Gastrocnemius medialis (tissue), 4 donors: ENCODE data around the gene RNPEP. TPM values are rescaled to one million over a fixed set of nuclear protein-coding genes. Genes with fewer than 3 reads are reported as not detected.

Experiments
- ATAC-seq, 2 donors: fragments of 150-250 bp; one replicate each; pipeline ENCODE4 v1.9.1; 2016
- DNase-seq, 2 donors: peaks; one replicate each; pipeline ENCODE4 v3.0.0-alpha.2; 2019
- H3K27ac ChIP-seq, 4 donors: fragments of 200-600 bp; sonication (generic); 1 replicate in 1 of 4; 2 replicates in 3 of 4; pipeline ENCODE4 v1.5.1; 2016 to 2018; ENCODE audit warnings: mild to moderate bottlenecking in 2 of 4, moderate library complexity in 1 of 4
- H3K27me3 ChIP-seq, 3 donors: fragments of 200-600 bp; sonication (generic) in 2 of 3; 1 replicate in 1 of 3; 2 replicates in 2 of 3; pipeline versions ENCODE4 v1.5.1 to v1.6.0; 2016 to 2019; ENCODE audit warnings: mild to moderate bottlenecking in 1 of 3, moderate library complexity in 1 of 3
- H3K36me3 ChIP-seq, 2 donors: fragments of 200-600 bp; sonication (generic) in 1 of 2; one replicate each; pipeline ENCODE4 v1.5.1; 2017 to 2018
- H3K4me1 ChIP-seq, 2 donors: fragments of 200-600 bp; sonication (generic) in 1 of 2; one replicate each; pipeline ENCODE4 v1.5.1; 2016 to 2017; ENCODE audit warnings: mild to moderate bottlenecking in 2 of 2
- H3K4me3 ChIP-seq, 4 donors: fragments of 200-600 bp; sonication (generic) in 3 of 4; 1 replicate in 1 of 4; 2 replicates in 3 of 4; pipeline ENCODE4 v1.5.1; 2016 to 2019; ENCODE audit warnings: mild to moderate bottlenecking in 2 of 4
- H3K9me3 ChIP-seq, 3 donors: fragments of 200-600 bp; sonication (generic) in 2 of 3; 1 replicate in 1 of 3; 2 replicates in 2 of 3; pipeline ENCODE4 v1.5.1; 2016 to 2019
- POLR2A ChIP-seq, 2 donors: fragments of 450-650 bp; IDR thresholded peaks; one replicate each; pipeline ENCODE4 v1.6.1; 2017; ENCODE audit warnings: antibody characterized with exemption in 2 of 2, mild to moderate bottlenecking in 2 of 2, moderate library complexity in 2 of 2
- in situ Hi-C, 4 donors: fragments of 200-750 bp; cut with MboI; loops; one replicate each; pipeline versions ENCODE4 v1.15.0 to v1.8.0; 2017; ENCODE audit warnings: low sequenced_read_pairs in 4 of 4
- intact Hi-C: fragments of 100-400 bp; cut with DNase I; formaldehyde crosslinking; loops from one replicate; pipeline ENCODE4 v1.15.1; 2023; ENCODE audit warnings: low total_unique reads
- total RNA-seq, 4 donors: library from RNA; depleted of rRNA; stranded (reverse); fragments of >200 nt; gene quantifications; one replicate each; pipeline versions ENCODE4 v1.1.0 to v1.2.3, GENCODE V29; 2016
- TF ChIP-seq, protein P1 (sequence below), 5 experiments: fragments of 450-650 bp in 3 of 5; fragments of 200-600 bp in 2 of 5; sonication (generic) in 2 of 5; IDR thresholded peaks in 4 of 5; conservative IDR thresholded peaks in 1 of 5; 1 replicate in 4 of 5; 2 replicates in 1 of 5; pipeline ENCODE4 v1.5.1; 2016 to 2019; ENCODE audit warnings: antibody characterized with exemption in 5 of 5, mild to moderate bottlenecking in 3 of 5, moderate library complexity in 3 of 5

The RNPEP gene
- total RNA-seq, 4 donors from 2014 or later, result 11.1 to 24.9 (median 21.2) TPM

DNA sequence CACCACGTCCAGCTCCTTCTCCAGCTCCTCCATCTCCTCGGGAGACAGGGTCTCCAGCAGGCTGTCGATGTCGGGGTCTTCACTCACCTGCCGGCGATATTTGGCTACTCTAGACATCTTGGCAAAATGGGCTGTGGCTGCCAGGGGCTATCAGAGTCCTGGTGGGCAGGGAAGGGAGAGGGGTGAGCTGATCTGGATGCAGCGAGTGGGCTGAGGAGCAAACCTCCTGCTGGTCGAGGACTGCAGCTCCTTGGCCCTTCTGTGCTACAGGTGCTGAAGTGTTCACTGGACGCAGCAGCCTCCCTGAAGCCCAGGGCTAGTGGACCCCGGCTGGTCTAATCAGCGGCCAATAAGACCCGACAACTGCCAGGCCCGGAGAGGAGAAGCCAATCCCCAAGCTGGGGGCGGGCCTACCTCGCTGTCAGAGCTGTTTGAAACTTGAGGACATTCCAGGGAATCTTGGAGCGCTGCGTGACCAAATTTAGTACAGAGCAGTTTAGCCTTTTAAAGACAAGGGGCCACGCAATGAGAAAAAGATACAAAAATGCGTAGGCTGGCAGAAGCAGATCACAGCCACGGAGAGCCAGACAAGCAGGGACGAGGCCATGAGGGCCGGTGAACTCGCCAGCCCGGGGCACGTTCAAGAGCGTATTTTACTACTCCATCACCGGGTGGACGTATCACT is 36.1 kb upstream of the RNPEP start, which contains the start of gene LMOD1:
LMOD1 (minus strand) TSS at position 325 of the 685 bp plus-strand sequence; CDS start at position 117, 208 bp downstream.
- Histone ChIP-seq H3K27ac (peak within 1 kb of the TSS; percentile 82 to 84 (median 84)), H3K36me3 (no peaks in the 10 kb centered on the region), H3K4me3 (peak within 1 kb of the TSS; percentile 57 to 74 (median 62)), H3K4me1 (peaks cover 29 to 32% of the 10 kb centered on the region in 2 donors), H3K9me3 (no peaks in the 10 kb centered on the region), H3K27me3 (no peaks in the 10 kb centered on the region)
- DNase-seq (peak; percentile 79 to 84), ATAC-seq (peak; percentile 73 to 76)
- intact Hi-C loops, result loop anchor here (2.0 kb wide), 1 partner anchor 50 kb away; no protein-coding TSS in a partner anchor
- in situ Hi-C loops, result no loop called here
- TF ChIP-seq, protein P1, sequence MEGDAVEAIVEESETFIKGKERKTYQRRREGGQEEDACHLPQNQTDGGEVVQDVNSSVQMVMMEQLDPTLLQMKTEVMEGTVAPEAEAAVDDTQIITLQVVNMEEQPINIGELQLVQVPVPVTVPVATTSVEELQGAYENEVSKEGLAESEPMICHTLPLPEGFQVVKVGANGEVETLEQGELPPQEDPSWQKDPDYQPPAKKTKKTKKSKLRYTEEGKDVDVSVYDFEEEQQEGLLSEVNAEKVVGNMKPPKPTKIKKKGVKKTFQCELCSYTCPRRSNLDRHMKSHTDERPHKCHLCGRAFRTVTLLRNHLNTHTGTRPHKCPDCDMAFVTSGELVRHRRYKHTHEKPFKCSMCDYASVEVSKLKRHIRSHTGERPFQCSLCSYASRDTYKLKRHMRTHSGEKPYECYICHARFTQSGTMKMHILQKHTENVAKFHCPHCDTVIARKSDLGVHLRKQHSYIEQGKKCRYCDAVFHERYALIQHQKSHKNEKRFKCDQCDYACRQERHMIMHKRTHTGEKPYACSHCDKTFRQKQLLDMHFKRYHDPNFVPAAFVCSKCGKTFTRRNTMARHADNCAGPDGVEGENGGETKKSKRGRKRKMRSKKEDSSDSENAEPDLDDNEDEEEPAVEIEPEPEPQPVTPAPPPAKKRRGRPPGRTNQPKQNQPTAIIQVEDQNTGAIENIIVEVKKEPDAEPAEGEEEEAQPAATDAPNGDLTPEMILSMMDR (IDR thresholded peaks at IDR 0.05 in 4 of 5, conservative IDR thresholded peaks at IDR 0.05 in 1 of 5), result no peak
- TF ChIP-seq POLR2A (IDR thresholded peaks at IDR 0.05), result peak; percentile 56 to 59

DNA sequence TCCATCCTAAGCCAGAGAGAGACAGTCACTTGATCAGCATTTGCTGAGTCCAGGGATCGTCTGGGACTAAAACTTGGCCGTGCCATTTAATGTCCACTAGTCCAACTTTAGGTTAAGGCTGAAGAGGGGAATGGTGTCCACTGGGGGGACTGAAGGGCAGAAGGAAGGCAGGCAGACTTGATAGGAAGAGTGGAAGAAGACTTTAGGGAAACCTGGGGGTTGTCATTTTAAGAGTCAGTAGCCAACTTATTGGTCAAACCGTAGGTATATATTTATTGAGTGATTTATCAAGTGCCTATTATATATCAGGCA is 34.8 kb upstream of the RNPEP start:
- Histone ChIP-seq H3K27me3 (no peaks in the 10 kb centered on the region), H3K36me3 (no peaks in the 10 kb centered on the region), H3K9me3 (no peaks in the 10 kb centered on the region), H3K4me1 (peaks cover 21% of the 10 kb centered on the region in 2 donors), H3K4me3 (peak overlapping the region in 3 of 4 donors; percentile 57 to 63 (median 62)), H3K27ac (peak overlapping the region; percentile 82 to 84 (median 84))
- TF ChIP-seq, protein P1 (IDR thresholded peaks at IDR 0.05 in 4 of 5, conservative IDR thresholded peaks at IDR 0.05 in 1 of 5), result no peak
- no peak for TF ChIP-seq POLR2A (IDR thresholded peaks at IDR 0.05)
- in situ Hi-C loops (no loop called here), intact Hi-C loops (loop anchor here (2.0 kb wide), 1 partner anchor 51 kb away; no protein-coding TSS in a partner anchor)
- no peak for DNase-seq
- ATAC-seq, result no peak

DNA sequence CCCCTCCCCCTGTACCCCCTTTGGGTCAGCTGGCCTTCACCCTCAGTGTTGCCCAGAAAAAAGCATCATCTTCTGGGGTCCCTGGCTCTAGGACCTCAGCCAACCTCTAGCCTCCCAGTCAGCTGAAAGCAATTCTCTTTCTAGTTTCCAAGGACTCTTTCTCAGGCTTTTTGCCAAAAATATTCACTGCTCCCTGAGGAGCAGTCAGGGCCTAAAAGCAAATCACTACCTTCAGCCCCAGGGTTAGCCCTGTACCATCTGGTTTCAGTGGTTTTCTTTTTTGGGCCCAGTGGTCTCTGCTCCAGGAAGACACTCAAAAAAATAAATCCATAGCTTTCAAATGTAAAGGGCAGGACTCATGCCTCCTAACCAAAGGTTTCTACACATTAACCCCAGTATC is 33.0 kb upstream of the RNPEP start:
- Histone ChIP-seq H3K27me3 (no peaks in the 10 kb centered on the region), H3K27ac (peak overlapping the region in 3 of 4 donors; percentile 32 to 56 (median 51)), H3K9me3 (no peaks in the 10 kb centered on the region), H3K4me3 (no peak overlapping the region), H3K36me3 (no peaks in the 10 kb centered on the region), H3K4me1 (peaks cover 15 to 24% of the 10 kb centered on the region in 2 donors)
- TF ChIP-seq POLR2A (IDR thresholded peaks at IDR 0.05), result no peak
- TF ChIP-seq, protein P1 (IDR thresholded peaks at IDR 0.05 in 4 of 5, conservative IDR thresholded peaks at IDR 0.05 in 1 of 5), result no peak
- in situ Hi-C loops, result no loop called here
- intact Hi-C loops, result no loop called here
- ATAC-seq (no peak), DNase-seq (no peak)

DNA sequence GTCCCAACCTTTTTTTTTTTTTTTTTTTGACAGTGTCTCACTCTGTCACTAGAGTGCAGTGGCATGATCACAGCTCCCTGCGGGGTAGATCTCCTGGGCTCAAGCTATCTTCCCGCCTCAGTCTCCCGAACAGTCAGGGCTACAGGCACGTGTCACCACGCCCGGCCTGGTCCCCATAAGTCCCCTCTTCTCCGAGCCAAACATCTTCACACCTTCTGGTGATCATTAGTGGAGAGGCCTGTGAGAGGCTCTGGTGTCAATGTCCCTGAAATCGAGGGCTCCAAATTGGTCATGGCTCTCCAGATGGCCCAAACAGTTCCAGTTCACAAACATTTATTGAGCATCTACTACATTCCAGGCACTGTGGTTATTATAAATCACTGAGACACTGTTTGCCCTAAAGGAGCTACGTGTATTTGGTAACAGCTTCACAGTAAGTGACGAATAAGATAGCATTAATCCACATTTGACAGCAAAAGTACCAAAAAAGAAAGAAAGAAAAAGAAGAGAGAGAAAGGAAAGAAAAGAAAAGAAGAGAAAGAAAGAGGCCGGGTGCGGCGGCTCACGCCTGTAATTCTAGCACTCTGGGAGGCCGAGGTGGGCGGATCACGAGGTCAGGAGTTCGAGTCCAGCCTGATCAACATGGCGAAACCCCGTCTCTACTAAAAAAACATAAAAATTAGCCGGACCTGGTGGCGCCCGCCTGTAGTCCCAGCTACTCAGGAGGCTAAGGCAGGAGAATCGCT is 28.0 kb upstream of the RNPEP start:
- in situ Hi-C loops, result no loop called here
- ATAC-seq (no peak), DNase-seq (no peak)

More for the DNA sequence above, 28.0 kb upstream of the RNPEP start:
- peak overlapping the region; percentile 81 to 93 (median 86) for H3K4me3 ChIP-seq
- no peaks in the 10 kb centered on the region for H3K27me3 ChIP-seq
- TF ChIP-seq, protein P1 (IDR thresholded peaks at IDR 0.05 in 4 of 5, conservative IDR thresholded peaks at IDR 0.05 in 1 of 5), result no peak
- TF ChIP-seq POLR2A (IDR thresholded peaks at IDR 0.05), result no peak
- intact Hi-C loops, result loop anchor here (2.0 kb wide), 2 partner anchors 28 to 66 kb away; partner anchors contain the start of genes RNPEP and SHISA4
- peaks cover 9 to 17% of the 10 kb centered on the region in 2 donors for H3K4me1 ChIP-seq
- no peaks in the 10 kb centered on the region for H3K9me3 ChIP-seq
- H3K27ac ChIP-seq, result peak overlapping the region; percentile 84 to 91 (median 87)
- H3K36me3 ChIP-seq, result peaks cover 0 to 15% of the 10 kb centered on the region in 2 donors
